Measurements from ENCODE around the gene EHHADH.
A peak's percentile ranks its signal among the peaks of the same experiment; 100 is the strongest.

The EHHADH gene

GRCh38 chr3:185157347-185157746, 96.5 kb downstream of the EHHADH start:
- Histone ChIP-seq H3K27ac (ENCODE audit: low read depth, low read length) (no peak overlapping the region), H3K9me3 (ENCODE audit: control insufficient read depth, insufficient read depth, low read depth, low read length) (no peaks in the 10 kb centered on the region), H3K36me3 (ENCODE audit: control insufficient read depth, insufficient read depth, low read length) (no peaks in the 10 kb centered on the region), H3K4me3 (ENCODE audit: low read depth, low read length) (no peak overlapping the region), H3K9ac (ENCODE audit: low read length) (no peak overlapping the region), H3K4me1 (ENCODE audit: control insufficient read depth, insufficient read depth, low read length) (peaks cover 5% of the 10 kb centered on the region), H3K27me3 (ENCODE audit: control insufficient read depth, insufficient read depth, low read length) (peaks cover 21% of the 10 kb centered on the region)

- H3K9ac ChIP-seq (ENCODE audit: low read length) = no peak overlapping the region
Measured at GRCh38 chr3:185155678-185156077, 98.2 kb downstream of the EHHADH start.

GRCh38 chr3:185153861-185154629, 99.8 kb downstream of the EHHADH start:
- Histone ChIP-seq H3K9me3 (ENCODE audit: control insufficient read depth, insufficient read depth, low read depth, low read length) (no peaks in the 10 kb centered on the region), H3K4me3 (ENCODE audit: low read depth, low read length) (0 out of 2 replicates have a peak overlapping the region, but pooled peaks have one; percentile 80), H3K27ac (ENCODE audit: low read depth, low read length) (no peak overlapping the region), H3K36me3 (ENCODE audit: control insufficient read depth, insufficient read depth, low read length) (no peaks in the 10 kb centered on the region), H3K4me1 (ENCODE audit: control insufficient read depth, insufficient read depth, low read length) (peaks cover 5% of the 10 kb centered on the region), H3K9ac (ENCODE audit: low read length) (no peak overlapping the region), H3K27me3 (ENCODE audit: control insufficient read depth, insufficient read depth, low read length) (peaks cover 53% of the 10 kb centered on the region)

More at GRCh38 chr3:185155678-185156077, 98.2 kb downstream of the EHHADH start:
- H3K9me3 ChIP-seq (ENCODE audit: control insufficient read depth, insufficient read depth, low read depth, low read length) = no peaks in the 10 kb centered on the region
- H3K27ac ChIP-seq (ENCODE audit: low read depth, low read length) = no peak overlapping the region
- peaks cover 38% of the 10 kb centered on the region for H3K27me3 ChIP-seq (ENCODE audit: control insufficient read depth, insufficient read depth, low read length)
- H3K4me3 ChIP-seq (ENCODE audit: low read depth, low read length) = no peak overlapping the region
- H3K4me1 ChIP-seq (ENCODE audit: control insufficient read depth, insufficient read depth, low read length) = peaks cover 5% of the 10 kb centered on the region
- no peaks in the 10 kb centered on the region for H3K36me3 ChIP-seq (ENCODE audit: control insufficient read depth, insufficient read depth, low read length)

DNA sequence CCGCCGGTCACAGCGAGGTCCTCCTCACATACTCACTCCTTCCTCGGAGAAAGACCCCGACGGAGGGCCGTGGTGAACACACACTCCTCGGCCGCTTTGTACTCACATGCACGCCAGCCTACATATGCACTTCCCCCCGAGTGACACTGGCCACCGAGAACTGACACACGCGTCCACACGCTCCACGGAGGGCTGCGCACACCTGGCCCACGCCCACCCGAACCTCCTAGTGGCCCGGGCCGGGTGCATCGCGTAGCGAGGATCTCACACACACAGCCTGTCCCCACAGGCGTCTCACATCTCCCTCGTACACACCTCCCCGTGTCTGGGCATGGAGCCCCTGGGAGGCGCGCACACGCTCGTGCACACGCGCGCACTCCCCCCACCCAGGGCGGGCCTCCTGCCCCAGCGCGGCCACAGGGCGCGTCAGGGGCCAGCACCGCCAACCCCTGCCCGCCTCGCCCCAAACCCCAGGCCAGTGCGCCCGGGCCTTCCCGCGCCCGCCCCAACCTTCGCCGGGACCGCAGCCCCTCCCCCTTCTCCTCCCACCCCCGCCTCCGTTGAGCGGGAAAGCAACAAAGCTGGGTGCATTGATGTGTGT, 100.6 kb downstream of the EHHADH start:
- peak overlapping the region; percentile 59 for H3K9ac ChIP-seq (ENCODE audit: low read length)

DNA sequence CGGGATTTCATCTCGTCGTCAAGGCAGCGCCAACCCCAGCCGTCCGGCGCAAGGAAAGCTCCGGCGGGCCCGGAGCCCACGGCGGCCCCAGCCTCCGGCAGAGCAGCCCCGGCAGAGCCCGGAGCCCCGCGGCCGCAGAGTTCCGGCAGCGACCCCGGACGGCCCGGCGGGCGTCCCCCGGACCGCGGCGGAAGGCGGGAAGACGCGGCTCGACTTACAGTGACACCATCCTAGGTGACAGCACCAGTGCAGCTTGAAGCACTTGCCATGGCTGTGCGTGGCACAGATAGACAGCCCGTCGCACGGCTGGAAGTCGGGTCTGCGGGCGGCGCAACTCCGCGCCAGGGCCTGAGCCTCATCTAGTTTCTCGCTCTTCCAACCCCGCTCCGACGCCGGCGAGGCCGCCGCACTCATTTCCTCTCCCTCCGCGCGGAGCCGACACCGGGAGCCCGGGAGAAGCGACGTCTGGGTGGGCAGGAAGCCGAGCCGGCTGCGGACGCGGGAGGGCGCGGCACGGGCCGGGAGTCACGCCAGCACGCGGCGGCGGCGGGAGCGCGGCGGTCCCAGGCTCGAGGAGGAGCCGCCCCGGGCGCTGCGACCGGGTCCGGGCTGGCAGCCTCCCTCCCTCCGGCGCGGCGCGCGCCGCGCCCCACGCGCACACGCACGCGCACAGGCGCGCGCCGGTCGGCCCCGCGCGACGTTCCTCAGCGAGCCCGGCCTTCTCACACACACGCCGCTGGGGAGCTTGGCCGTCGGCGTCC, 101.3 kb downstream of the EHHADH start, which contains the start of gene C3orf70:
C3orf70 (minus strand) TSS at position 651 of the 761 bp plus-strand sequence; CDS start at position 414, 237 bp downstream.
- peaks cover 62% of the 10 kb centered on the region for H3K27me3 ChIP-seq (ENCODE audit: control insufficient read depth, insufficient read depth, low read length)
- no peak within 1 kb of the TSS for H3K27ac ChIP-seq (ENCODE audit: low read depth, low read length)

More for the DNA sequence above, 100.6 kb downstream of the EHHADH start:
- Histone ChIP-seq H3K36me3 (ENCODE audit: control insufficient read depth, insufficient read depth, low read length) (no peaks in the 10 kb centered on the region), H3K27ac (ENCODE audit: low read depth, low read length) (no peak overlapping the region), H3K4me1 (ENCODE audit: control insufficient read depth, insufficient read depth, low read length) (peaks cover 5% of the 10 kb centered on the region), H3K27me3 (ENCODE audit: control insufficient read depth, insufficient read depth, low read length) (peaks cover 56% of the 10 kb centered on the region), H3K9me3 (ENCODE audit: control insufficient read depth, insufficient read depth, low read depth, low read length) (no peaks in the 10 kb centered on the region), H3K4me3 (ENCODE audit: low read depth, low read length) (peak overlapping the region; percentile 80)

GRCh38 chr3:185151964-185152409, 101.9 kb downstream of the EHHADH start:
- Histone ChIP-seq H3K9ac (ENCODE audit: low read length) (no peak overlapping the region), H3K27me3 (ENCODE audit: control insufficient read depth, insufficient read depth, low read length) (peaks cover 66% of the 10 kb centered on the region), H3K4me3 (ENCODE audit: low read depth, low read length) (peak overlapping the region; percentile 80)

More for the DNA sequence above, 101.3 kb downstream of the EHHADH start, which contains the start of gene C3orf70:
- peak within 1 kb of the TSS; percentile 59 for H3K9ac ChIP-seq (ENCODE audit: low read length)
- peak within 1 kb of the TSS; percentile 80 for H3K4me3 ChIP-seq (ENCODE audit: low read depth, low read length)
- no peaks in the 10 kb centered on the region for H3K9me3 ChIP-seq (ENCODE audit: control insufficient read depth, insufficient read depth, low read depth, low read length)
- peaks cover 5% of the 10 kb centered on the region for H3K4me1 ChIP-seq (ENCODE audit: control insufficient read depth, insufficient read depth, low read length)
- no peaks in the 10 kb centered on the region for H3K36me3 ChIP-seq (ENCODE audit: control insufficient read depth, insufficient read depth, low read length)

DNA sequence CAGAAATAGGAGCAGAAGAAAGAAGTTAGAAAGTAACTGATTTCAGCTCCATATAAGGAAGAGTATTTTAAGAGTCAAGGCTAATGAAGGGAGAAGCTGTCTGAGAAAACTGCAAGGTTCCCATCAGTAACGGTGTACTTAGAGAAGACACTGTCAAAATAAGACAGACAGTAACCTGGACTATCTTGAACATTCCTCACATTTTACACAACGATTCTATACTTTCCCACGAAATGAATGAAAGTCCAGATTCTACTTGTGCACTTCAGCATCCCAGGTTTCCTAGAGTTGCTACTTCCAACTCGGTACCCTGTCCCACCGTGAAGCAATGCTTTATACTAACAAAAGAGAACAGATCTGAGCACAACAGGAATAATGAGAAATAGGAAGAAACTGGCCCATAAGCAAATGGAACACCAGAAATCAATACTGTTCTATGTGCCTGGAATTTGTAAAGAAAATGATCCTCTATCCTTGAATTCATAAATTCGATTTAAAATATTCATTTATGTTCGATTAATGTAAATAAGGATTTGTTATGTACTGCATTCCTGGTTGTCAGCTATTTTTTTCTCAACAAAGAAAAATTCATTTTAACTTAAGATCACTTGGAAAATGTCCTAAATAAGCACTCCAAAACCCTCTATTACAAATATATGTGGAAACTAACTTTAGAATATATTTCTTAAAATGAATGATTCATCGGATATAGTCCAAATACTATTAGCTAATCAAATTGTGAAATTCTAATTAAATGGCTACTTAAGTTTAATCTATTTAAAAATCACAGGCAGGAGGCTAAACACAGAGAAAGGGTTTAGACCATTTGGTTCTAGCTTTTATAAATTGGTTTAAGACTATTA, 102.5 kb downstream of the EHHADH start:
- Histone ChIP-seq H3K9ac (ENCODE audit: low read length) (no peak overlapping the region), H3K4me1 (ENCODE audit: control insufficient read depth, insufficient read depth, low read length) (peaks cover 15% of the 10 kb centered on the region), H3K27ac (ENCODE audit: low read depth, low read length) (no peak overlapping the region), H3K4me3 (ENCODE audit: low read depth, low read length) (peak overlapping the region; percentile 80), H3K9me3 (ENCODE audit: control insufficient read depth, insufficient read depth, low read depth, low read length) (no peaks in the 10 kb centered on the region), H3K36me3 (ENCODE audit: control insufficient read depth, insufficient read depth, low read length) (no peaks in the 10 kb centered on the region), H3K27me3 (ENCODE audit: control insufficient read depth, insufficient read depth, low read length) (peaks cover 66% of the 10 kb centered on the region)

More at GRCh38 chr3:185151964-185152409, 101.9 kb downstream of the EHHADH start:
- Histone ChIP-seq H3K27ac (ENCODE audit: low read depth, low read length) (no peak overlapping the region), H3K4me1 (ENCODE audit: control insufficient read depth, insufficient read depth, low read length) (peaks cover 11% of the 10 kb centered on the region), H3K9me3 (ENCODE audit: control insufficient read depth, insufficient read depth, low read depth, low read length) (no peaks in the 10 kb centered on the region), H3K36me3 (ENCODE audit: control insufficient read depth, insufficient read depth, low read length) (no peaks in the 10 kb centered on the region)

- peaks cover 66% of the 10 kb centered on the region for H3K27me3 ChIP-seq (ENCODE audit: control insufficient read depth, insufficient read depth, low read length)
- H3K36me3 ChIP-seq (ENCODE audit: control insufficient read depth, insufficient read depth, low read length) = no peaks in the 10 kb centered on the region
- H3K27ac ChIP-seq (ENCODE audit: low read depth, low read length) = no peak overlapping the region
- no peak overlapping the region for H3K9ac ChIP-seq (ENCODE audit: low read length)
- H3K4me3 ChIP-seq (ENCODE audit: low read depth, low read length) = no peak overlapping the region
- peaks cover 15% of the 10 kb centered on the region for H3K4me1 ChIP-seq (ENCODE audit: control insufficient read depth, insufficient read depth, low read length)
- no peaks in the 10 kb centered on the region for H3K9me3 ChIP-seq (ENCODE audit: control insufficient read depth, insufficient read depth, low read depth, low read length)
Measured at GRCh38 chr3:185150561-185150960, 103.3 kb downstream of the EHHADH start.

DNA sequence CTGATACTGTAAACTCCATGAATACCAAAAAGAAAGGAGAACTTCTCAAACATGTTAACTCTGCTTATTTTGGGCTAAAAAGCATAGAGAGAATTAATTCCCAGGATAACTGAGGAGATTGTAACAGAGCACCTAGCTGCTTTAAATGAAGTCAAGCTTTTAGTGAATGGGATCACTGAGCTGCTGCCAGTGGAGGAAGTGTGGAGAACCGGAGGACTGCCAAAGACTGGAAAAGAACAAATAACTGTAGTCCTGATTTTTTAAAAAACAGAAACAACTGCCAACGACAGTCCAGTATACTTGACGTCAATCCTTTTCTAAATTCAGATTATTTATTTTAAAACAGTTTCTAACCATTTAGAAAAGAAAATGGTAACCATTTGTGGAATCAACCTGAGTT, 104.3 kb downstream of the EHHADH start:
- Histone ChIP-seq H3K27me3 (ENCODE audit: control insufficient read depth, insufficient read depth, low read length) (peaks cover 65% of the 10 kb centered on the region), H3K4me3 (ENCODE audit: low read depth, low read length) (no peak overlapping the region), H3K9ac (ENCODE audit: low read length) (no peak overlapping the region), H3K27ac (ENCODE audit: low read depth, low read length) (no peak overlapping the region), H3K36me3 (ENCODE audit: control insufficient read depth, insufficient read depth, low read length) (no peaks in the 10 kb centered on the region), H3K4me1 (ENCODE audit: control insufficient read depth, insufficient read depth, low read length) (peaks cover 15% of the 10 kb centered on the region), H3K9me3 (ENCODE audit: control insufficient read depth, insufficient read depth, low read depth, low read length) (no peaks in the 10 kb centered on the region)

DNA sequence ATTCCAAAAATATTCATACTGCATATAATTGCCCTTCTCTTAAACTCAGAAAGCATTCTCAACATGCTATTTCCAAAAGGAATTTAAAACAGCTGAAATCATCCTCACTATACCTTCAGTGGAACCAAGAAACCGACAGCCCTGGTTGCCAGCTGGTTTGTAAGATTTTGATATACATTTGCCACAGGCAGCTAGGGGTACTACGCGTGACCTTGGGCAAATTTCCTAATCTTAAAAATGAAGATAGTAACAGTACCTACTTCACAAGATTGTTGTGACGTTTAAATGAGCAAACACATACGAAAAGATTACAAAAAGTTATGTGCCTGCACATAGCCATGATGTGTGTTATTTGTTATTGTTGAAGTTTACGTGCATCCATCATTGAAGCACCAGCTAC, 108.3 kb downstream of the EHHADH start:
- H3K4me3 ChIP-seq (ENCODE audit: low read depth, low read length) = no peak overlapping the region
- no peaks in the 10 kb centered on the region for H3K9me3 ChIP-seq (ENCODE audit: control insufficient read depth, insufficient read depth, low read depth, low read length)
- H3K27me3 ChIP-seq (ENCODE audit: control insufficient read depth, insufficient read depth, low read length) = peaks cover 26% of the 10 kb centered on the region
- no peak overlapping the region for H3K9ac ChIP-seq (ENCODE audit: low read length)
- no peak overlapping the region for H3K27ac ChIP-seq (ENCODE audit: low read depth, low read length)
- H3K4me1 ChIP-seq (ENCODE audit: control insufficient read depth, insufficient read depth, low read length) = peaks cover 10% of the 10 kb centered on the region
- no peaks in the 10 kb centered on the region for H3K36me3 ChIP-seq (ENCODE audit: control insufficient read depth, insufficient read depth, low read length)

Measured in HUES6 (cell line).